Right ventricle myocardium inferior (tissue), 1 donor: Measurements from ENCODE around the gene LRRC4C. TPM values are rescaled to one million over a fixed set of nuclear protein-coding genes. Genes with fewer than 3 reads are reported as not detected.

Experiments
- ATAC-seq: fragments of 200-7000 bp; cut with Tn5 transposase; one replicate; pipeline ENCODE4 v1.9.1; 2020; ENCODE audit warnings: mild to moderate bottlenecking, moderate library complexity
- DNase-seq: peaks from one replicate; pipeline ENCODE4 v3.0.0; 2021; ENCODE audit errors: missing footprints
- intact Hi-C: fragments of 100-400 bp; cut with DNase I; formaldehyde crosslinking; loops from one replicate; pipeline ENCODE4 v1.11.0; 2022
- total RNA-seq: library from RNA; stranded (reverse); fragmentation: NEBNext Ultra II Directional; extraction: Animal tissue kit (Norgen Biotek cat#: 25700); gene quantifications from one replicate; pipeline ENCODE4 v1.2.1, GENCODE V29; 2021
- donor health status: DM: no; HTN: yes; CAD: no; lungs with severe emphysema.

The LRRC4C gene
- total RNA-seq, 1 donor from 2014 or later, result 1.0 TPM

GRCh38 chr11:40276960-40277359 lies 1182.5 kb downstream of the LRRC4C start:
- DNase-seq (no peak), ATAC-seq (no peak)
- intact Hi-C loops, result no loop called here

DNA sequence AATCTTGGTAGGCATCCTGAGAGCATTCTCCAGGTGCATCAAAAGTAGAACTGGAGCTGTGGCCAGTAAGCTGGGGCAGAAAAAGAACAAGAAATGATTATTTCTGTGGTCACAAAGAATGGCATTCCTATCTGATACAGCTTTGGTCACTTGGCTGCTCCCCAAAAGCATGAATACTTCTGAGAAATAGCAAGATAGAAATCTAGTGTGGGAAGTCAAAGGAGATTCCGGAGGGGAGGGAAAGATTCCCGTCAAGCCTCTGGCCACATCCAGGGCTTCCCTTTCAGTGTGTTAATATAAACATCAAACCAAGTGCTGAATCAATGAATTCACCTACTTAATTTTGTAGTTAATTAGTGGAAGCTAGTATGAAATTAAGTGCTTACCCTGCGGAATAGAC lies 1185.4 kb downstream of the LRRC4C start:
- no peak for ATAC-seq
- no peak for DNase-seq
- intact Hi-C loops, result no loop called here

DNA sequence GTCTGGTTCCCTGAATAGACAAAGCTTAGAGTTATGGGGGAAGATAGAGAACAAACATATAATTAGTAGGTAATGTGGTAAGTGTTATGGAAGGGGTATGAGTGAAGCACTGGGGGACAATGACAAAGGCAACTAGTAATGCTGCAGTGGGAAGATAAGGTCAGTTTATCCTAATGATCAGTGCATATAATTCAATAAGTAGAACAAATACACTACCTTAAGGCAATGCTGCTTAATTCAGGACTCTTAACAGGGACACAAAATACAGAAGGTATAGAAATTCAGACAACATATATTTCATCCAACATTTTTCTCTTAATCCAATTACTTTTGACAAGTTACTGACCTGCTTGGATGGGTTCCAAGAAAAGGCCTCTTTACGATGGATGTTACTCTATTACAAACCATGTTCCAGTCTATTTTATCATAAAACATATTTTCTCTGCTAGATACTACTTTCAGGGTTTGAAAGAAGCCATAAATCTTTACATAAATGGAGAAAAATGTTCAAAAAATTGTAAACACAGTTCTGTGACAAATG lies 1186.2 kb downstream of the LRRC4C start:
- DNase-seq, result no peak
- intact Hi-C loops, result no loop called here
- no peak for ATAC-seq

GRCh38 chr11:40271361-40271760 lies 1188.1 kb downstream of the LRRC4C start:
- ATAC-seq (no peak), DNase-seq (no peak)
- intact Hi-C loops, result no loop called here

DNA sequence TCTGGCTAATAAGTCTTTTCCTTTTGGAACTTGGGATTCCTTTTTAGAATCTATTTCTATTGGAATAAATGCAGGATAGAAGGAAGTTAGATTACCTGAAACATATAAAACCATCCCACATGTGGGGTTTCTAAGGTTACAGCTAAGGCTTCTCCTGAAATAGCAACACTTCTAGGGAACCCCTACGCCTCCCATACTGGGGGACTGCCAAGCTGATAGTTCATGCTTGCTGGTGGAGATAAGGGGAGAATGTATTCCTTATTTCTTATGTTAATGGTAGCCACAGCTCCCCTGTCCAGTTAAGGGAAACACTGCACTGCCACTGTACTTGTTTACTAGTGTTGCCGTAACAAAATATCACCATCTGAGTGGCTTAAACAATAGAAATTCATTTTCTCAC lies 1189.6 kb downstream of the LRRC4C start:
- ATAC-seq (no peak), DNase-seq (no peak)
- intact Hi-C loops, result no loop called here

GRCh38 chr11:40268551-40268950 lies 1190.9 kb downstream of the LRRC4C start:
- no peak for DNase-seq
- no peak for ATAC-seq
- intact Hi-C loops, result no loop called here

- no peak for DNase-seq
- ATAC-seq, result no peak
- intact Hi-C loops, result no loop called here
Observed at GRCh38 chr11:40255457-40255856, 1204.0 kb downstream of the LRRC4C start.

DNA sequence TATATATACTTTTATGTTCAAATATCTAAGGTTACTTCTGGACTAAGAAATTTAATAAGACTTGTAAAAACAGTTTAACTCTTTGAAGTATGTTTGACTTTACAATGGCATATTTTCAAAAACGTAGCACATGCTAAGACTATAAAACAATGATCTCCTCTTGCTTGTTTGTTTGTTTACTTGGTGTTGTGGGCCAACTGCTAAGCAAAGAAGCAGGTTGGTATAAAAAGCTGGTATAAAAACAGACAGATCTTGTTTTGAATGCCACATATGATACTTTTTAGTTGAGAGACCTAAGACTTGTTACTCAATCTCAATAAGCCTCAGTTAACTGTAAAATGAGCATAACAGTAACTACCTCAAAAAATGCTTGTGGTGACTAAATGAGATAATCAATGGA lies 1206.3 kb downstream of the LRRC4C start:
- no peak for DNase-seq
- ATAC-seq, result no peak
- intact Hi-C loops, result no loop called here

DNA sequence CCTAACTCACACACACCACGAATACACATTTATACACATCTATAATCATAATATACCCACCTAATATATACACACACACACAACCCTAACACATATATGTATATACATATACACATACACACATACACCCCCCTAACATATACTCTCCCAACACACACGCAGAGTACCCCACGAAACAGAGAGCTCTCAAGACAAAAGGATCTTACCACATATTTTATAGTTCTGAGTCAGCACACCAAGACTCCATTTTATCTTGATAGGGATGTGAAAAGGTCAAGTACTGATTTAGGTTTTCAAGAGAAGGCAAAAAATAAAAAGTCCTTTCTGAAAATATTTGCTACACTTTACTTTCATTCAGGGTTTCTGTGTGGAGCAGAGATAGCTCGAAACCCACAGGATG lies 1207.2 kb downstream of the LRRC4C start:
- intact Hi-C loops, result no loop called here
- ATAC-seq, result no peak

DNA sequence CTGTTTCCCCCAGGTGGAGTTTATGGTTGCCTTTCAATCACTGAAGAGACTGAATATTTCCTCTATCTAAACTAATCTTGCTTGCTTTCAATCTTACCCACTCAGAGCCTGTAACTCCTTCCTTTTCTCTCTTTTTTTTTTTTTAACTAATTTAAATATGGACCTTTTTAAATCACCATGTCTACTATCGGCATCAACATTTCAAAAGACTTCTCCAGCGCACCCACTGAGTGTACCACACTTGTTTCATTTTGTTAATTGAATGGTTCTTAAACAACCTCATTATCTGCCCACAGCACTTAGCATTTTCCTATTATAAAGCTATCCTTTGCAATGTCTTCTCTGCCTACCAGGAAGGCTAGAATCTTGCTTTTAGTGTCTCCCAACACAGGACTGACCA lies 1212.5 kb downstream of the LRRC4C start:
- DNase-seq (no peak), ATAC-seq (no peak)
- intact Hi-C loops, result no loop called here

More for the DNA sequence above, 1207.2 kb downstream of the LRRC4C start:
- DNase-seq, result no peak

DNA sequence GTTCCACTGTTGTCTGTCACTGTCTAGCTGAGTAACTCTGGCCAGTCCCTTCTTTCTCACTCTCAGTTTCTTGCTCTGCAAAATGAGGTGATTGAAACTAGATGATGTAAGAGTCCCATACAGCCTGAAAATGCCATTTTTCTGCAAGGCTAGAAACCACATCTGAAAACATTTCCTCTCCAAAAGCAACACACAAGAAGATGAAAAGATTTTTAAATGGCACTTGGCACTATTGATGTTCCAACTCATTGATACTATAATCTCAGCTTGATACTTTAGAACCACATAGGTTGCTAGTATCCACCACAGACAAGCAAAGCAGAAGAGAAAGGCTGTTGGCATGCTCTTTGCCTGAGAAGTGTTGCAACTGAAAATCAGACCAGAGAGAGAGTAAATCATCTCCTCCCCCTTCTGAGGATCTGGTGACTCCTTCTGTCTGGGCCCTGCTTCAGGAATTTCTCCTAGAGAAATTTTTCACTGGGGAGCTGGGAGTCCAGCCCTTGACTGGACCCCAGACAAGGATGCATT lies 1217.9 kb downstream of the LRRC4C start:
- intact Hi-C loops, result no loop called here
- no peak for DNase-seq
- ATAC-seq, result peak; percentile 88

- no peak for DNase-seq
Observed at GRCh38 chr11:40240284-40240683, 1219.2 kb downstream of the LRRC4C start.

DNA sequence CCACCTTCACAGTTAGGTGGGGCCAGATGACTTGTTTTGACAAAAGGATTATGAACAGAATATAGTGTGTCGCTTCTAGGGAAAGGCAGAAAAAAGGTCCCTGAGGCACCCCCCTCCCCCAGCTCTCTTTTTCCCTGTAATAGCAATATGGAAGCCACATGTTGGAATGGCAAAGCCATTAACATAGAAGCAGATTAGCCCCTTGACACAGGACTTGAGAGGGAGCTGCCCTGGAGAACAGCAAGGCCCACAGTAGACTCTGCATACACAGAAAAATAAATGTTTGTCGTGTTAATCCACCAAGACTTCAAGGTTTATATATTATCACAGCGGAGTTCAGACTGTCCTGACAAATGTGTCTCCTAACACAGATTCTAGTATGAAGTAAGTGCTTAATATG lies 1222.9 kb downstream of the LRRC4C start:
- DNase-seq, result no peak
- ATAC-seq, result no peak

More at GRCh38 chr11:40240284-40240683, 1219.2 kb downstream of the LRRC4C start:
- intact Hi-C loops, result no loop called here
- ATAC-seq, result no peak

DNA sequence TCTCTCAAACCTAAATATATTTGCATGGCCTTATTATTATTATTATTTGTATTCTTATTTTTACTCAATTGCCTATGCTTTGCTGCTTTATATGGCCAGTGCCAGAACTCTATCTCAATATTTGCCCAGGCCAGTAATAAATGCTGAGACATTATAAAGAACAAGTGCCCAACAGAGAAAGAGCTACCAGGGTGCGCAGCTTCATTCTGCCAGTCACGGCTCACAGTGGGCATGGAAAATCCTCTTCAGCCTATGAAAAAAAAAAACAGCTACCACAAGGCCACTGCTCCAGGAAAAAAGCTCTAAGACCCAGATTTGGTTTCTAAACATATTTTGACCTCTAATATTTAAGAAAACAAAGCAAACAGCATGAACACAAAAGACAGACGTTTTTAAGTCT lies 1223.6 kb downstream of the LRRC4C start:
- DNase-seq (no peak), ATAC-seq (no peak)
- intact Hi-C loops, result no loop called here

More for the DNA sequence above, 1222.9 kb downstream of the LRRC4C start:
- intact Hi-C loops, result no loop called here

DNA sequence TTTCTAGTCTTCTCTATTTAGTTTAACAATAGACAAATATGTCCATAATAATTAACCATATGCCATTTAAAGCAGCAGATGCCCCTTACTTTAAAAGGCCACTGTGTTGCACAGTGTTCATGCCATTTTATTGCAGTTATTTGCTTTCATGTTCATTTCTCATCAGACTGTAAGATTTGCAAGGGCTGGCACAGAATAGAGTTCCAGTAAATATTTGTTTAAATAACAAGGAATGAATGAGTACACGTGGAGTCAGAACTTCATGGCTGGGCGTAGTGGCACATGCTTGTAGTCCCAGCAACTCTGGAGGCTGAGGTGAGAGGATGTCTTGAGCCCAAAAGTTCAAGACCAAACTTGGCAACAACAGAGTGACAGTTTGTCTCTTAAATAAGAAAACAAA lies 1228.6 kb downstream of the LRRC4C start:
- intact Hi-C loops, result no loop called here
- DNase-seq (no peak), ATAC-seq (no peak)

GRCh38 chr11:40228662-40229061 lies 1230.8 kb downstream of the LRRC4C start:
- DNase-seq, result no peak
- no peak for ATAC-seq
- intact Hi-C loops, result no loop called here

DNA sequence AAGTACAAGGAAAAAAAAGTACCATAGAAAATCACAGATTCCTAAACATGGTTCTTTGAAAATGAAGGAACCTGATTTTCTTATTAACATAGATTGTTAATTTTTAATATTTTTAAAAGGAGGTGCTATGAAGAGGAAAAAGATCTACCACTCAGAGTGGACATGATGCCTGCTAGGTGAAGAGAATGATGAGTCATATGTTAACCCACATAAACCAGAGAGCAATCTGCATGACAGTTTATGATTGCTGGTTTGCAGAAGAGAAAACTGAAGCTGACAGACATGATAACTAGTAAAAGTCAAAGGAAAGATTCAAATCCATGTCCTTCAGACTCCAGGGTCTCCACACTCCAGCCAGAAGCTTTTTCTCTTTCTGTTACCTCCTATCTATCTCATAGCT lies 1231.7 kb downstream of the LRRC4C start:
- intact Hi-C loops, result no loop called here
- ATAC-seq, result no peak
- DNase-seq, result no peak

GRCh38 chr11:40226654-40227053 lies 1232.8 kb downstream of the LRRC4C start:
- DNase-seq (no peak), ATAC-seq (no peak)
- intact Hi-C loops, result no loop called here

DNA sequence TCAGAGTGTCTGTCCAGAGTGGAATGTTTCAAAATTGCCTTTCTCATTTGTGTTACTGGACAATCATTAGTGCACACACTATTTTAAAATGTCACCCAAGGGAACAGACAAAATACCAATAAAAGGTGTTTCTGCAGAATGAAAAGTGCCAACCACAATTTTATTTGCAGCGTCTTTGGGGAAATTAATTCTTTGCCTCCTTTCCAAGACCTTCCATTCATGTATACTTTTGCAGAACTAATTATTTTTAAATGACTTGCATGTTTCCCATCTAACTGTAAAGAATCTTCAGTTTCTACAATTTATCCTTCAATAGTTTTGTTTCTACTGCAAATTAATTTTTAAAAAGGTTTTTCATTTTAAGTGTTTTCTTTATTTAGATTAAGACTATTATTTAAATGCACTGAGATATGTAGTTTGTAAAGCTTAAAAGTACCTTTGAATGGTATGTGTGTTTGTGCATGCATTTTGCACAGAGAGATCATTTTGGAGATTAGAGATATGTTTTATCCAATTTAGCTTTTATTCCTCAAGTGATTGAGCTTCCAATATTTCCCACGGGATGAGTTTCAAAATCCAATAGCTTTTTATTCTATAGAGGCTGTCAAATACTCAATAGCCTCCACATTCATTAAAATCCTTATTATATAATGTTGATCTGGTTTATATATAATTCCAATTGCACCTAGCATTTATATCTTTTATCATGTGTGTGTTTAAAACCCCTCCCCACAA lies 1235.7 kb downstream of the LRRC4C start:
- intact Hi-C loops, result no loop called here
- no peak for ATAC-seq
- DNase-seq, result no peak

DNA sequence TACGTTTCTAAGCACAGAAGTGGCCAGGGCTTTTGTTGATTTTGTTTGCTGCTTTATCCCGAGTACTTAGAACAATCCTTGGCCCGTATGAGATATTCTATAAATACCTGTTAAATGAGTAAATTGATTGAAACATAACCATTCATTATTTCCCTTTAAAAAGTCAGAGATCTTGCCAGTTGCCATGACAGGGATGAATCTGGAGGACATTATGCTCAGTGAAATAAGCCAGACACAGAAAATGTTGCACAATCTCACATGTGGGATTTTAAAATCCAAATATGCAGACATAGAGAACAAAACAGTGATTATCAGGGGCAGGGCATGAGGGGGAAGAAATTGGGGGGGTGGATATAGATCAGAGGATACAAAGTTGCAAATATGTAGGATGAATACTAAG lies 1240.1 kb downstream of the LRRC4C start:
- peak; percentile 71 for ATAC-seq
- intact Hi-C loops, result no loop called here
- DNase-seq, result no peak

DNA sequence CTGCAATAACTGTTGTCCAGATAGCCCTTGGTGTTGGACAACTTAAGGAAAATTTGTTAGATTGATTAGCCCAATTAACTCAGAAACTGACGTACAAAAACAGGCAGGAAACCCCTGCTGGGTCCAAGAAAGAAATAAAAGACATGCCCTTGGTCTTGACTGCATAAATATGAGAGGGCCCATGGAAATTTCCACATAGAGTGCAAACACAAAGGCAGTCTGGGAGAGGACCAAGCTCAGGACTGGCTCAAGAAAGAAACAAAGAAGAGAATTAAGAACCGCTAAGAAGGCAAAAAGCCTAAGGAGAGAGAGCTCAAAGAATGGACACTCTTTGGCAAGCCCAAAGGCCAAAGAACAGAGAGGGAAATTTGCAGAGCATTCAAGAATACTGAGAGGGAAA lies 1243.9 kb downstream of the LRRC4C start:
- intact Hi-C loops, result no loop called here
- DNase-seq (no peak), ATAC-seq (no peak)
